ENCODE measurements around the gene BEST3.

Gene BEST3

DNA sequence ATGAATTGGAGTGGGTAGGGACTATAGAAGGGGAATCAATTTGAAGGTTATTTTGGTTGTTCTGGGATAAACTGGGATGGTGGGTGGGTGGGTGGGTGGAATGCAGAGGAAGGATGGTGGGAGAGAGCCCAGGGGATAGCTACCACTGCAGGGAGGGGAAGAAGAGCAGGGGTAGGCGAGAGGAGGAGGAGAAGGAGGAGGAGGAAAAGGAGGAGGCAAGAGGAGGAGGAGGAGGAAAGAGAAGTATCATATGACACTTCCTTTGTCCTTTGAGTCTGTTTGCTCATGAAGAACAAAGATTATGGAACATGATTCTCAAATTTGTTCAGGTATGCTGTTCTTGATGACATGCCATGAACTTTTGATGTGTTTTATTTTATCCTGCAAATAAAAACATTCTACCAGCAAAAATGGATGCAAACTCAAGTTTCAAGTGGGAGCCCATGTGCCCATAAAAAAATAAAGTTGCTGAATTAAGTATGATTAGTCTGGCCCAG is 4.1 kb upstream of the BEST3 start:
- TF ChIP-seq ZFX (IDR thresholded peaks at IDR 0.05; ENCODE audit: borderline replicate concordance): no peak
- TF ChIP-seq, protein P1, sequence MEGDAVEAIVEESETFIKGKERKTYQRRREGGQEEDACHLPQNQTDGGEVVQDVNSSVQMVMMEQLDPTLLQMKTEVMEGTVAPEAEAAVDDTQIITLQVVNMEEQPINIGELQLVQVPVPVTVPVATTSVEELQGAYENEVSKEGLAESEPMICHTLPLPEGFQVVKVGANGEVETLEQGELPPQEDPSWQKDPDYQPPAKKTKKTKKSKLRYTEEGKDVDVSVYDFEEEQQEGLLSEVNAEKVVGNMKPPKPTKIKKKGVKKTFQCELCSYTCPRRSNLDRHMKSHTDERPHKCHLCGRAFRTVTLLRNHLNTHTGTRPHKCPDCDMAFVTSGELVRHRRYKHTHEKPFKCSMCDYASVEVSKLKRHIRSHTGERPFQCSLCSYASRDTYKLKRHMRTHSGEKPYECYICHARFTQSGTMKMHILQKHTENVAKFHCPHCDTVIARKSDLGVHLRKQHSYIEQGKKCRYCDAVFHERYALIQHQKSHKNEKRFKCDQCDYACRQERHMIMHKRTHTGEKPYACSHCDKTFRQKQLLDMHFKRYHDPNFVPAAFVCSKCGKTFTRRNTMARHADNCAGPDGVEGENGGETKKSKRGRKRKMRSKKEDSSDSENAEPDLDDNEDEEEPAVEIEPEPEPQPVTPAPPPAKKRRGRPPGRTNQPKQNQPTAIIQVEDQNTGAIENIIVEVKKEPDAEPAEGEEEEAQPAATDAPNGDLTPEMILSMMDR (IDR thresholded peaks at IDR 0.05): no peak
- peak overlapping the region; percentile 66 for H3K27ac ChIP-seq

DNA sequence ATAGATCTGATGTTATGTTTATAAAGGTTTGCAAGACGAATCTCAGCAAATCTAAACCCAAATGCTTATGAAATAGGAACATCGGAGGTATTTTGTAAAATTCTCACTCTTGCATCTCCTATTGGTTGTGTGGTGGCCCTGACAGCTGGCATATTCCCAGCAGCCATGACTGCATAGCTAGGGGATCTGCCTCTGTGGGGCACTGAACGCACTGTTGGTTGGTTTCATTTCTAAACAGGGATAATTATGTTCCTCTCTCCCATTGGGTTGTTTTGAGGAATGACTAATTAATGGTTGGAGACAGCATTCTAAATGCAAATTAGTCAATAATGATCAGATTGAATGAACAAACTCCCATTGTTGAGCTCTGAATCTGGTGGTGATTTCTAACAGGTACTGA is 2.7 kb upstream of the BEST3 start:
- TF ChIP-seq, protein P1 (IDR thresholded peaks at IDR 0.05): no peak
- no peak for TF ChIP-seq ZFX (IDR thresholded peaks at IDR 0.05; ENCODE audit: borderline replicate concordance)
- H3K27ac ChIP-seq: no peak overlapping the region

DNA sequence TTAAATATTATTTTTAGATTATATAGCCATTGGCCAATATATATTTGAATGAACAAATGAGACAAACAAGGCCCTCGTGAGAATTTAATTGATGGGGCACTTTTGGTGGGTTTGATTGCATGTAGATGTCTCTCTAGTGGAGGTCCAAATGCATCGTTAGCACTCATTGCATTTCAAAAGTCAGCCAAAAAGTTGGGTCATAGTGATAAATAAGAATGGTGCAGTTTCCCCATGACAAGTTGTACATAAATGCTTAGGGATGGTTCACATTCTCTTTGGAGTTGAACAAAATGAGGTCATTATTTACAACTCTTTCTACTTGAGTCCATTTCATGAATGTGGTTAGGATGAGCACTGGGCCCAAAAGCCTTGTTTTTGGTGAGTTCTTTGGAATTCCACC is 1.0 kb downstream of the BEST3 start:
- no peak for TF ChIP-seq ZFX (IDR thresholded peaks at IDR 0.05; ENCODE audit: borderline replicate concordance)
- TF ChIP-seq, protein P1 (IDR thresholded peaks at IDR 0.05): no peak
- H3K27ac ChIP-seq: peak overlapping the region; percentile 48; the same call in 1 of the 2 replicates

DNA sequence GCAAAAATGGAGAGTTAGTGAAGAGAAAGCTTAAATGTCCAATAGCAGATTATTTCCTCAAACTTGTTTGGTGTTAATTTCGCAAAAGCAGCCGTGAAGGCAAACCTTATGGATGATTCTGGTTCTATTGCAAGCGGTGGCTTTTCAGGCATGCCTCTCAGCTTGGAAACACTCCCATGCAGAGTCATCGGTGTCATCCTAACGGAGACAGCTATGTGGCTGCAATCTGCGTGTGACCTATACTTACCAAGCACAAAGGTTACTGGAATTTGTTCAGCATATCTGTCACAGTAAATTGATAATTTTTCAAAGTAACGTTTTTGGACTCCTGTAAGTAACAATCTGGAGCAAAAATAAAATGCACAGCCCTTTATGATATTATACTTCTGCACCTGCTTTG is 5.0 kb downstream of the BEST3 start:
- no peak for TF ChIP-seq ZFX (IDR thresholded peaks at IDR 0.05; ENCODE audit: borderline replicate concordance)
- TF ChIP-seq, protein P1 (IDR thresholded peaks at IDR 0.05): no peak
- H3K27ac ChIP-seq: no peak overlapping the region

DNA sequence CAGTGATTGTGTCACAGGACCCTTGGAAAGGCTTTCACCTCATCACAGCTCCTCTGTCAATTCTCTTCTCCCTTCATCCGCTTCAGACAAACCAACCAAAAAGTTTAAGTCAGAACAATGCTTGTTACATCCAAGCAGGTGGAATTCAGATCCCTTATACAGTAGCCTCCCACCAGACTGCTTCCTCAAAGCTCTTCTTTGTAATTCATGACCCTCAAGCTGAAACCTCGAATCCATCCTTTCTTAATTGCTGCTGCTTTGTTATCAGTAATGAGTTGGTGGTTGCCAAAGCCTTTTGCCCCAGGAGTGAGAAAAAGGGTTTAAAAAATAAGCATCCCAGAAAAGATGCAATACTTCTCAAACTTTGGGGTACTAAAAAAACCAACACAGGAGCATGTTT is 9.5 kb downstream of the BEST3 start:
- H3K27ac ChIP-seq: no peak overlapping the region
- TF ChIP-seq, protein P1 (IDR thresholded peaks at IDR 0.05): no peak
- TF ChIP-seq ZFX (IDR thresholded peaks at IDR 0.05; ENCODE audit: borderline replicate concordance): no peak

DNA sequence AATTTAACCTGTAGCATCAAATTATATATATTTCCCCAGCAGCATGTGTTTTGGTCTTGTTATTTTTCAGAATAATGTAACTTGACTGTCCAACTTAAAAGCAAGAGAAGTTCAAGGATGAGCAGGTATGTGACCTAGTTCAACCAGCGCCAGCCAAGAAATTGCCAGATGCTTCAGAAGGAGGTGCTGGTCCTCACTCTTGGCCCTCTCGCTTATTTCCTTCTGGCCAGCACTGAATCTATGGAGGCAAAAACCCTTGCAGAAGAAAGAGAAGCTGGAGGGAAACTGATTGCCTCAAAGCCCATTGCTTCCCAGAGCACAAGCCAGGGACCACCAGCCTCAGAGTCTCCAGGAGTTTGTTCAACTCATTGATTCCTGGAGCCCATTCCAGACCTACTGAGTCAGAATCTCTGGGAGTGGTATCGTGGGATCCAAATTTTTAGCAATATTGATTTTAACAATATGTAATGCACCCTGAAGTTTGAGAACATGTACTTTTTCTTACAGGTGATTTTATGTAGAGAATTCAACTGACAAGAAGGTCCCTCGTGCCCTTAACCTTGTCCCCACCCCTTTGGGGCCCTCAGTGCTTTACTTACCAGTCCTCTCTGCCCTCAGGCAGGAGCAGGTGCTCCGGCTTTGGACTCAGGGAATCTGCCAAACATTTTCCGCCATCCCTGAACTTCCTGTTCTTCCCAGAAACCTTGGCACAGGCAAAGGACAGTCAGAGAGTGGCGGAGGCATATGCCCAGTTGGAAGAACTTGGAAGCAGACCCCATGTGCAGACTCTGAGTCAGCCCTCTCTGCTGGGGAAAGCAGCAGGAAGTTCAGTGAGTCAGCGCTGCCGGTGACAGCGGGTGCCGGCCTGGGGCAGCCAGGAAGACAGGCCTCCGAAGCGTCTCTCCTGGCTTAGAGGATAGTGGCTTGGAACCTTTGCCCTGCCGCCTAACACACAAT is 10.4 kb downstream of the BEST3 start:
- no peak overlapping the region for H3K27ac ChIP-seq
- TF ChIP-seq ZFX (IDR thresholded peaks at IDR 0.05; ENCODE audit: borderline replicate concordance): no peak

DNA sequence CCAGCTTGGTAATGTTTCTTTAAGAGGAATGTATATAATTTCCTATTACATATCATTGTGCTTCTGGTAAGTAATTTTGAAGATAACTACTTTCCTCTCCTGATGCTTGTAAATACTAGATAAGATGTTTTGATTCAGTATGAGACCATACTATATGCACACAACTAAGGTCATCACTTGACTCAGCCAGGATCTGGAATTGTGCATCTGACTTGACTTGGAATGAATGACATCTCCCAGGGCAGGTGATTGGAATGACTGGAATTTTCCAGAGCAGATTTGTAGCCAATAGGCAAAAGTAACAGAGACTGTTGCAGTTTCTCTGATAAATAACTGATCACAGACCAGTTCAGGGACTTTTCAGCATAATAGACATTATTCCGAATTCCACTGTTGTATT is 11.1 kb downstream of the BEST3 start:
- H3K27ac ChIP-seq: no peak overlapping the region
- TF ChIP-seq ZFX (IDR thresholded peaks at IDR 0.05; ENCODE audit: borderline replicate concordance): no peak
- TF ChIP-seq, protein P1 (IDR thresholded peaks at IDR 0.05): no peak

Data from 22Rv1 (cell line).